GM19238 (cell line): Measurements from ENCODE around the gene DLGAP1.
"Not testable (repeated sequence)": the region's sequence is repeated elsewhere in the genome, so short reads cannot be mapped to it uniquely, and the experiment has no call there.

ENCODE experiments used
- DNase-seq: peaks from one replicate; pipeline ENCODE4 v3.0.0; 2011; ENCODE audit warnings: low spot score; ENCODE audit not compliant: insufficient read length

The DLGAP1 gene

GRCh38 chr18:3481696-3482210, 973.4 kb downstream of the DLGAP1 start:
- DNase-seq, result no peak

DNA sequence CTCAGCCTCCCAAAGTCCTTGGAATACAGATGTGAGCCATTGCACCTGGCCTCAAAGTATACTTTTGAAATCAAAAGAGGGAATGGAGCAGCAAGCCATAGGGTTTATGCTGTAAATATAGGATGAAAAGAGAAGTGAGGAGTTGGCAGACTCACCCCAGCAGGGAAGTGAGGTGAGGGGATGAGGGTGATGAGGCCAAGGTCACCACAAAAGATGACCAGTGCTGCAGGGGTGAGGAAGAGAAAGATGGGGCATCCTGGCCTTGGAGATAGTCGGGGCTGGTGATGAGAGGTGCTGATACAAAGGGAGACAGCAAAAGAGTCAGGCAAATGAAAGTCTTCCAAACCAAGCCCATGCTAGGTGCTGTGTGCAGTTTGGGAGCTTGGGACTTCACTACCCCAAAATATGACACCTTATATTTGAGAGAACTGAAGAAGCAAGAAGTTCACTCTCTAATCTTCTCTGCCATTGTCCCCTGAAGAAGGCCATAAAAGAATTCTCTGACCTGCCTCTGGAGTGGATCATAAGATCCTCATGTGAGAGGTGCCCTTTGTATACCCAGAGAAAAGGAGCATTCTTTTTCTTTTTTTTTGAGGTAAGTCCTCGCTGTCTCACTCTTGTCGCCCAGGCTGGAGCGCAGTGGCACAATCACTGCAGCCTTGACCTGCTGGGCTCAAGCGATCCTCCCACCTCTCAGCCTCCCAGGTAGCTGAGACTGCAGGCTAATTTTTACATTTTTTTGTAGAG, 974.1 kb downstream of the DLGAP1 start:
- DNase-seq, result no peak

DNA sequence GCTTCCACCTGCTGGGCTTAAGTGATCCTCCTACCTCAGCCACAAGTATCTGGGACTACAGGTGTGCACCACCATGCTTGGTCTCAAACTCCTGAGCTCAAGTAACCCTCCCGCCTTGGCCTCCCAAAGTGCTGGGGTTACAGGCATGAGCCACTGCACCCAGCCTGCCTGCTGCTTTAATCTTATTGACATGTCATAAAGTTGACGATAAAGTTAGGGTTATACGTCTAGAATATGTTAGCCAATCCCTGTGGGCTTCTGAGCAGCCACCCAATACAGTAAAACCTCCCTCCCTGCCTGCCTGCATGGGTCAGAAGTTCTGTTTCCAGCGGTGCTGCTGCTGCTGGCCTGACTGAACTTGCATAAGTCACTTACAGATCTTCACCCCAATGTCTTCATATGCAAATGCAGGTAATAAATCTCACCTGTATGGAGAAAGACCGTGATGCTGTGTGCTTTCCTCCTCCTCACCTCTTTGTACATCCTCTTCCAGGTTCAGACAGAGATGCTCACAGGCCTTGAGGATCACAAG, 975.1 kb downstream of the DLGAP1 start:
- DNase-seq, result no peak

DNA sequence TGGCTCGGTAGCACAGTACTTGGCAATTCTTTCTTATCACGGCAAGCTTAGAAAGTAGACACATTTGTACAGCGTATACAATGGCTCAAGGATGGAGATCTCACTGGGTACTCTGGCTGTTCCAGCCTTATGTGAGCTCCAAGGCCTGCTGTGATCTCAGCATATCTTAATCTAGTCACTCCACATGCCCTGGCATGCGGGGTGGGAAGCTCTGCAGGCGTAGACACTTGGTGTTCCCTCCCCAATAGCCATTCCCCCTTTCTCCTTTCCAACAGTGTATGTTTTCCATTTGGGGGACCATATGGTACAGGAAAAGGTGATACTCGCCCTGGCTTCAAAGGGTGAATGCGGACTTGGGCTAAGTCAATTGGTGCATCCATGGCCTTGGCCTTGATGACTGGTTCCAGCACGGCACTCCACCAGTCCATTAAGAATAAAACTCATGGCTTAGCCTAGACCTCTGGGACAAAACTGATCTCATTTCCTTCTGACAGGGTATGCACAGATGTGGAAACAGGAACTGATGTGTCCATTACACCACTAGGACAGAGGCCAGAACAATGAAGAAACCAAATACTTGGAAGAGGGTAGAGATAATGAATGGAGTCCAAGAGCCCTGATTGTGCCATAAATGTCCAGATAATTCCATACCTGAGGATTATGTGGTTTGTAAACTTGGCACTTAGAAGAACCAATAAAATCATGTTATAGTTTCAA, 976.7 kb downstream of the DLGAP1 start:
- DNase-seq, result no peak

DNA sequence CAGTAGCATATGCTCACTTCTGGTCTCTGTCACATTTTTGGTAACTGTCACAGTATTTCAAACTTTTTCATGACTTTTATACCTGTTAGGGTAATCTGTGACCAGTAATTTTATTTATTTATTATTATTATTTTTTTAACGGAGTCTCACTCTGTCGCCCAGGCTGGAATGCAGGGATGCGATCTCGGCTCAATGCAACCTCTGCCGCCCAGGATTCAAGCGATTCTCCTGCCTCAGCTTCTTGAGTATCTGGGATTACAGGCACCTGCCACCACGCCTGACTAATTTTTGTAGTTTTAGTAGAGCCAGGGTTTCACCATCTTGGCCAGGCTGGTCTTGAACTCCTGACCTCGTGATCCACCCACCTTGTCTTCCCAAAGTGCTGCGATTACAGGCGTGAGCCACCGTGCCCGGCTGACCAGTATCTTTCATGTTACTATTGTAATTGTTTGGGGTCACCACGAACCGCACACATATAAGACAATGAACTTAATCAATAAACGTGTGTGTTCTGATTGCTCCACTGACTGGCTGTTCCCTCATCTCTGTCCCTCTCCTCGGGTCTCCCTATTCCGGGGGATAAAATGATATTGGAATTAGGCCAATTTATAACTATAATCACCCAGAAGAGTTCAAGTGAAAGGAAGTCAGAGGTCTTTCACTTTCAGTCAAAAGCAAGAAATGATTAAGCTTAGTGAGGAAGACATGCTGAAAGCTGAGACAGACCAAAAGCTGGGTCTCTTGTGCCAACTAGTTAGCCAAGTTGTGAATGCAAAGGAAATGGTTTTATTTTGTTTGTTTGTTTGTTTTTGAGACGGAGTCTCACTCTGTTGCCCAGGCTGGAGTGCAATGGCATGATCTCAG, 982.2 kb downstream of the DLGAP1 start:
- no peak for DNase-seq

- DNase-seq, result not testable (repeated sequence)
Observed at GRCh38 chr18:3472121-3472520, 983.0 kb downstream of the DLGAP1 start.

- no peak for DNase-seq
Observed at GRCh38 chr18:3471141-3471648, 983.9 kb downstream of the DLGAP1 start.

- DNase-seq, result no peak
Observed at GRCh38 chr18:3468833-3469232, 986.3 kb downstream of the DLGAP1 start.

DNA sequence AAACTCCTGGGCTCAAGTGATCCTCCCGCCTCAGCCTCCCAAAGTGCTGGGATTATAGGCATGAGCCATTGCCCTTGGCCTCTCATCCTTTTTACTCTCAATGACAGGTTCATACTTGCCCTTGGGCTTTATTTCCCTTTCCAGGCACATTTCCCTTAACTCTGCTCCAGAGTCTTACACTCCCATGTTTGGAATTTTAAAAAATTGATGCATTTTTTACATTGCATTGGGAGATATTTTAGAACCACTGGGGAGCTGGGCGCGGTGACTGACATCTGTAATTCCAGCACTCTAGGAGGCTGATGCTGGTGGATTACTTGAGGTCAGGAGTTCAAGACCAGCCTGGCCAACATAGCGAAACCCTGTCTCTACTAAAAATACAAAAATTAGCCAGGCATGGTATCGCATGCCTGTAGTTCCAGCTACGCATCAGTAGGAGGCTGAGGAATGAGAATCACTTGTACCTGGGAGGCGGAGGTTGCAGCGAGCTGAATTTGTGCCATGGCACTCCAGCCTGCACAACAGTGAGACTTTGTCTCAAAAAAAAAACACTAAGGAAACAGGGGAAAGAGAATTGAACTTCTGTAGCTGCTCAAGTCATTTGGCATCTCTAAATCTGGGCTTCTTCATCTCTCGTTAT, 986.9 kb downstream of the DLGAP1 start:
- no peak for DNase-seq

GRCh38 chr18:3466872-3467271, 988.2 kb downstream of the DLGAP1 start:
- DNase-seq, result no peak

GRCh38 chr18:3466045-3466444, 989.1 kb downstream of the DLGAP1 start:
- no peak for DNase-seq

DNA sequence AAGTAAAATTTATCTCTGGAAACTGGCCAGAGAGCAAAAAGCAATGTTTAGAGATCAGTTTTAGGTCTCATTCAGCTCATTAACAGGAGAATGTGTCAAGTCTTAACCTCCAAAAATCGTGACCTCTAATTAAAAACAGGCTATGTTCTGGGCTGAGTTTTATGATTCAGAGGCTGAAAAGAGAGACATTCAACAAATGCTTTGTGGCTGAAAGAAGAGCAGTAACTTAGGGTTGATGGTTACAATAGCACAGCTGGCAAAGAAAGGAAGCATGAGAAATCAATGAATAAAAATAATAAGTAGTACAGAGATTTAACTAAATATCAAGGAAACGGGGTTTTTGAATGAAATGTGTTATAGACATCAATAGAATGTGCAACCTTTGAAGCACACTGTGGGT, 992.1 kb downstream of the DLGAP1 start:
- no peak for DNase-seq

DNA sequence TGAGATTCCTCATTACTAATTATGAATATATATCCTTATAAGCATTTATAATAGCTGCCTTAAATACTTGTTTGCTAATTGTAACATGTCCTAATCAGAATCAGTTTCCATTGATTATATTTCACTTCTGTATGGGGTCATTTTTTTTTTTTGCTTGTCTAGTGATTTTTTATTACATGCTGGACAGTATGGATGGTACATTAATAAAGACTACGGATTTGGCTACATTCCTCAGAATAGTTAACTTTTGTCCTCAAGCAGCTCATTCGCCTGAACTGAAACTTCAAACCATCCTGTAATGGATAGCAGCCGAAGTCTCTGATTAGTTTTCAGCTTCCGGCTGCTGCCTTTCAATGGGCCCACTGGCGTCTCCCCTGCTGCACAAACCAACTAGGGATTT, 993.4 kb downstream of the DLGAP1 start:
- no peak for DNase-seq

DNA sequence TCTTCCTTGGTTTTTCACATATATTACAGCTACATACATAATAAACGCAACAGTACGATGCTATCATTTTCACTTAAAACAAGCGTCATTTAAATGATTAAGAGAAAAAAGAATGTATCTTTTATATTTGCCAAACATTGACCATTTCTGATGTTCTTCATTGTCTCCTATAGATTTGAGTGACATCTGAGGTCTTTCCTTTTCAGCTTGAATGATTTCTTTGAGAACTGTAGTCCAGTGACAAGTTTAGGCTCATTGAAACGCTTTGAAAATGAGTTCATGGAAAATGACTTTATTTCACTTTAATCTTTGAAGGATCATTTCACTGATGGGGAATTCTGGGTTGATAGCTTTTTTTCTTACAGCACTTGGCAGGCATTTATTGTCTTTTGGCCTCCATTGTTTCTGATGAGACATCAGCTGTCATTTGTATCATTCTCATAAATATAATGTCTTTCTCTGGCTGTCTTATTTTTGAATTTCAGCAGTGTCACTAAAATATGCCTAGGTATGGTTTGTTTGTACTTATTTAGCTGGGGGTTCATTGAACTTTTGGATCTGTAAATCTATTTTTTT, 994.2 kb downstream of the DLGAP1 start:
- DNase-seq, result no peak

- DNase-seq, result no peak
Observed at GRCh38 chr18:3458952-3459853, 995.9 kb downstream of the DLGAP1 start.

- DNase-seq, result no peak
Observed at GRCh38 chr18:3458378-3458777, 996.7 kb downstream of the DLGAP1 start.

GRCh38 chr18:3457261-3457724, 997.8 kb downstream of the DLGAP1 start:
- DNase-seq, result no peak

DNA sequence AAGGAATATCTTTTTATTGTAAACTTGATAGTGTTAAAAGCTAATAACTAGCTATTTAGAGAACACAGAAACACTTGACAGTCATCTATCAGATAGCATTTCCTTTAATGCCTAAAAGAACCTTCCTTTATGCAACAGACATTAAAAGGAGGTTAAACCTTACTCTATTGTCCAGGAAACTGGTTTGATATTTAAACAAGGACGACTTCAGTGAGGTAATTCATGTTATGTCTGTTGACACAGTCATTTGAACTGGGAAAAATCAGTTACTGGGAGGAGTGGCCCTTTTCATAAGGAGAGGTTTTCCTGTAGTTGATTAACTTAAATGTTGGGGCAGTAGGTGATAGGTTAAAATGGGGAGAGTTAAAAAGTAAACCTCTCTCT, 998.4 kb downstream of the DLGAP1 start:
- no peak for DNase-seq

DNA sequence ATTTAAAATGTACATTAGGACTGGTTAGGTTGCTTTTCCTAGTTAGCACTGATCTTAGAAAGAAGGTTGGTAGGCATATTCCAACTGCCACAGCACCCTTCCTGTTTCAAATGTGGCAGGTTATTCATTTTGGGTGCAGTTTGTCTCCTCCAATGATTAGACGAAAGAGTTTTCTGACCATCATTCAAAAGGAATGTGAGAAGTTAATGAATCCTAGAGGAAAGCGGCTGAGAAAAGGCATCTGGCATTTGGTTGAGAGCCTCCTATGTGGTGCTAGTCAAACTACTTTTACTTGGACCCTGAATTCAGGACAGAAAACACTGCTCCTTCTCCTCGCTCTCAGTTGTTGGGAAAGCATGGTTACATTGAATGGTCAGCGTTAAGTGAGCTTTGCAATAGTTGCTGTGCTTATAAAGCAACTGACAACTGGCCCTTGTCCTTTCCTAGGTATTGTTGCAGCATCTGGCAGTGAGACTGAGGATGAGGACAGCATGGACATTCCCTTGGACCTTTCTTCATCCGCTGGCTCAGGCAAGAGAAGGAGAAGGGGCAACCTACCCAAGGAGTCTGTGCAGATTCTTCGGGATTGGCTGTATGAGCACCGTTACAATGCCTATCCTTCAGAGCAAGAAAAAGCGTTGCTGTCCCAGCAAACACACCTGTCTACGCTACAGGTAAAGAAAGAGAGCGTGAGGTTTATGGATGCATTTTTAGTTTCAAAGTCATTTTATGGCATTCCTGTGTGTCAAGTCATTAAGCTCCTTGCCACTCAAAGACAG, 999.0 kb downstream of the DLGAP1 start:
- DNase-seq, result no peak
